ENCODE data around the gene CCL27. TPM values are rescaled to one million over a fixed set of nuclear protein-coding genes. Genes with fewer than 3 reads are reported as not detected.

CCL27 gene
- total RNA-seq, 1 experiment from 2014 or later = 0.68 TPM

GRCh38 chr9:34653151-34654072, 9.0 kb downstream of the CCL27 start:
- Mint-ChIP-seq H3K4me3 (peak overlapping the region; percentile 1; the same call in 1 of the 2 replicates), H3K27ac (peak overlapping the region; percentile 15; the same call in 1 of the 2 replicates), H3K4me1 (peaks cover 29% of the 10 kb centered on the region), H3K36me3 (peaks cover 12% of the 10 kb centered on the region), H3K9me3 (no peaks in the 10 kb centered on the region), H3K27me3 (ENCODE audit: low read depth) (no peaks in the 10 kb centered on the region; the same call in 1 of the 2 replicates)
- TF ChIP-seq, protein P1, sequence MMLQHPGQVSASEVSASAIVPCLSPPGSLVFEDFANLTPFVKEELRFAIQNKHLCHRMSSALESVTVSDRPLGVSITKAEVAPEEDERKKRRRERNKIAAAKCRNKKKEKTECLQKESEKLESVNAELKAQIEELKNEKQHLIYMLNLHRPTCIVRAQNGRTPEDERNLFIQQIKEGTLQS (CRISPR knock-in tag; conservative IDR thresholded peaks at IDR 0.05) = no peak
- TF ChIP-seq, protein P2, sequence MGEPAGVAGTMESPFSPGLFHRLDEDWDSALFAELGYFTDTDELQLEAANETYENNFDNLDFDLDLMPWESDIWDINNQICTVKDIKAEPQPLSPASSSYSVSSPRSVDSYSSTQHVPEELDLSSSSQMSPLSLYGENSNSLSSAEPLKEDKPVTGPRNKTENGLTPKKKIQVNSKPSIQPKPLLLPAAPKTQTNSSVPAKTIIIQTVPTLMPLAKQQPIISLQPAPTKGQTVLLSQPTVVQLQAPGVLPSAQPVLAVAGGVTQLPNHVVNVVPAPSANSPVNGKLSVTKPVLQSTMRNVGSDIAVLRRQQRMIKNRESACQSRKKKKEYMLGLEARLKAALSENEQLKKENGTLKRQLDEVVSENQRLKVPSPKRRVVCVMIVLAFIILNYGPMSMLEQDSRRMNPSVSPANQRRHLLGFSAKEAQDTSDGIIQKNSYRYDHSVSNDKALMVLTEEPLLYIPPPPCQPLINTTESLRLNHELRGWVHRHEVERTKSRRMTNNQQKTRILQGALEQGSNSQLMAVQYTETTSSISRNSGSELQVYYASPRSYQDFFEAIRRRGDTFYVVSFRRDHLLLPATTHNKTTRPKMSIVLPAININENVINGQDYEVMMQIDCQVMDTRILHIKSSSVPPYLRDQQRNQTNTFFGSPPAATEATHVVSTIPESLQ (CRISPR knock-in tag; IDR thresholded peaks at IDR 0.05) = no peak
- TF ChIP-seq TCF7 (CRISPR knock-in tag; IDR thresholded peaks at IDR 0.05; ENCODE audit: low read depth) = no peak
- no peak for TF ChIP-seq NR3C1 (CRISPR knock-in tag; conservative IDR thresholded peaks at IDR 0.05; ENCODE audit: low read depth)
- no peak for TF ChIP-seq E2F5 (CRISPR knock-in tag; IDR thresholded peaks at IDR 0.05)
- TF ChIP-seq, protein P3, sequence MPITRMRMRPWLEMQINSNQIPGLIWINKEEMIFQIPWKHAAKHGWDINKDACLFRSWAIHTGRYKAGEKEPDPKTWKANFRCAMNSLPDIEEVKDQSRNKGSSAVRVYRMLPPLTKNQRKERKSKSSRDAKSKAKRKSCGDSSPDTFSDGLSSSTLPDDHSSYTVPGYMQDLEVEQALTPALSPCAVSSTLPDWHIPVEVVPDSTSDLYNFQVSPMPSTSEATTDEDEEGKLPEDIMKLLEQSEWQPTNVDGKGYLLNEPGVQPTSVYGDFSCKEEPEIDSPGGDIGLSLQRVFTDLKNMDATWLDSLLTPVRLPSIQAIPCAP (CRISPR knock-in tag; IDR thresholded peaks at IDR 0.05) = no peak
- no peak for TF ChIP-seq FOXK1 (CRISPR knock-in tag; IDR thresholded peaks at IDR 0.05)
- TF ChIP-seq SMAD3 (CRISPR knock-in tag; IDR thresholded peaks at IDR 0.05; ENCODE audit: borderline replicate concordance) = no peak
- ATAC-seq = peak; percentile 6
- ChIA-PET CTCF (interaction anchor here (0.8 to 4.2 kb wide), 3 partner anchors 11 to 49 kb away, joined by 3 to 31 read pairs (median 5); no protein-coding TSS in a partner anchor), POLR2A (interaction anchor here (0.5 kb wide), 1 partner anchor 105 kb away, joined by 3 read pairs; no protein-coding TSS in a partner anchor)
- no peak for DNase-seq (ENCODE audit: low spot score)

DNA sequence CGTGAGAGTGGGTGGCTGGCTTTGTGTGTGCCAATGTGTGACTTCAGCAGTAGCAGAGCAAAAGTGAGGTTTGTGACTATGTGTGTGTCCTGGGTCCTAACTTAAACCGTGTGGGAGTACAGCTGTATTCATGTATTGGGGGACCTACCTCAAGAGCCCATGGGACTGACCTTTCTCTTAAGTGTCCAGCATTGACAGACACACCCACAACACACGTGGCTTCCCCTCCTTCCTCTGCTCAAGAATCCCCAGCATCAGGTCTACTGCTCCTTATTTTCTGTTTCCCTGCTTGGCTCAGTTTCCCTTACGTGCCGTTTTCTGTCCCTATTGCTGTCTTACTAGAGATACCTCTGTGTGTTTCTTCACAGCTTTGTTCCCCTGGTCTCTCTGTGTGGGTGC, 9.9 kb downstream of the CCL27 start:
- POLR2A ChIA-PET = interaction anchor here (1.3 kb wide), 1 partner anchor 50 kb away, joined by 3 read pairs; no protein-coding TSS in a partner anchor
- CTCF ChIA-PET = interaction anchor here (1.4 to 4.2 kb wide), 2 partner anchors 12 to 39 kb away, joined by 4 to 31 read pairs; no protein-coding TSS in a partner anchor

GRCh38 chr9:34651876-34652601, 10.4 kb downstream of the CCL27 start, which contains the start of gene IL11RA:
Gene IL11RA, plus strand, starts transcription at chr9:34652185. Its CDS starts 3,033 bp downstream, at chr9:34655218.
- no peaks in the 10 kb centered on the region for H3K9me3 Mint-ChIP-seq
- peak within 1 kb of the TSS; percentile 81 for H3K4me3 Mint-ChIP-seq
- peaks cover 18% of the 10 kb centered on the region for H3K36me3 Mint-ChIP-seq
- ChIA-PET CTCF (interaction anchor here (0.6 to 4.2 kb wide), 7 partner anchors 12 to 717 kb away, joined by 3 to 31 read pairs (median 4); partner anchors contain the start of gene SIGMAR1), POLR2A (interaction anchor here (0.9 to 1.3 kb wide), 2 partner anchors 15 to 50 kb away, joined by 3 to 5 read pairs; partner anchors contain the start of gene SIGMAR1)
- peaks cover 37% of the 10 kb centered on the region for H3K4me1 Mint-ChIP-seq
- H3K27me3 Mint-ChIP-seq (ENCODE audit: low read depth) = no peaks in the 10 kb centered on the region
- ATAC-seq (peak; percentile 94), DNase-seq (ENCODE audit: low spot score) (peak; percentile 94)
- H3K27ac Mint-ChIP-seq = peak within 1 kb of the TSS; percentile 94
- no peak for TF ChIP-seq HMGA2 (CRISPR knock-in tag; IDR thresholded peaks at IDR 0.05)
- TF ChIP-seq NFE2L1 (CRISPR knock-in tag; IDR thresholded peaks at IDR 0.05) = no peak
- TF ChIP-seq, protein P4, sequence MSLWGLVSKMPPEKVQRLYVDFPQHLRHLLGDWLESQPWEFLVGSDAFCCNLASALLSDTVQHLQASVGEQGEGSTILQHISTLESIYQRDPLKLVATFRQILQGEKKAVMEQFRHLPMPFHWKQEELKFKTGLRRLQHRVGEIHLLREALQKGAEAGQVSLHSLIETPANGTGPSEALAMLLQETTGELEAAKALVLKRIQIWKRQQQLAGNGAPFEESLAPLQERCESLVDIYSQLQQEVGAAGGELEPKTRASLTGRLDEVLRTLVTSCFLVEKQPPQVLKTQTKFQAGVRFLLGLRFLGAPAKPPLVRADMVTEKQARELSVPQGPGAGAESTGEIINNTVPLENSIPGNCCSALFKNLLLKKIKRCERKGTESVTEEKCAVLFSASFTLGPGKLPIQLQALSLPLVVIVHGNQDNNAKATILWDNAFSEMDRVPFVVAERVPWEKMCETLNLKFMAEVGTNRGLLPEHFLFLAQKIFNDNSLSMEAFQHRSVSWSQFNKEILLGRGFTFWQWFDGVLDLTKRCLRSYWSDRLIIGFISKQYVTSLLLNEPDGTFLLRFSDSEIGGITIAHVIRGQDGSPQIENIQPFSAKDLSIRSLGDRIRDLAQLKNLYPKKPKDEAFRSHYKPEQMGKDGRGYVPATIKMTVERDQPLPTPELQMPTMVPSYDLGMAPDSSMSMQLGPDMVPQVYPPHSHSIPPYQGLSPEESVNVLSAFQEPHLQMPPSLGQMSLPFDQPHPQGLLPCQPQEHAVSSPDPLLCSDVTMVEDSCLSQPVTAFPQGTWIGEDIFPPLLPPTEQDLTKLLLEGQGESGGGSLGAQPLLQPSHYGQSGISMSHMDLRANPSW (CRISPR knock-in tag; conservative IDR thresholded peaks at IDR 0.05; ENCODE audit: low read depth) = no peak
- no peak for TF ChIP-seq E2F5 (CRISPR knock-in tag; IDR thresholded peaks at IDR 0.05)
- 0 out of 2 replicates have a peak, but pooled peaks have one; percentile 24 for TF ChIP-seq FOXK1 (CRISPR knock-in tag; IDR thresholded peaks at IDR 0.05)
- TF ChIP-seq NR2C2 (CRISPR knock-in tag; IDR thresholded peaks at IDR 0.05) = no peak
- no peak for TF ChIP-seq MAX (CRISPR knock-in tag; IDR thresholded peaks at IDR 0.05)
- no peak for TF ChIP-seq ZNF317 (CRISPR knock-in tag; IDR thresholded peaks at IDR 0.05; ENCODE audit: borderline replicate concordance, low read depth)

More for the DNA sequence above, 9.9 kb downstream of the CCL27 start:
- ATAC-seq = no peak
- no peaks in the 10 kb centered on the region for H3K9me3 Mint-ChIP-seq
- no peak for DNase-seq (ENCODE audit: low spot score)
- peaks cover 32% of the 10 kb centered on the region for H3K4me1 Mint-ChIP-seq
- H3K4me3 Mint-ChIP-seq = peak overlapping the region; percentile 81
- peak overlapping the region; percentile 47; the same call in 1 of the 2 replicates for H3K27ac Mint-ChIP-seq
- peaks cover 18% of the 10 kb centered on the region for H3K36me3 Mint-ChIP-seq
- no peaks in the 10 kb centered on the region; the same call in 1 of the 2 replicates for H3K27me3 Mint-ChIP-seq (ENCODE audit: low read depth)
- TF ChIP-seq FOXP1 (CRISPR knock-in tag; IDR thresholded peaks at IDR 0.05; ENCODE audit: borderline replicate concordance) (no peak), JUN (CRISPR knock-in tag; IDR thresholded peaks at IDR 0.05) (no peak), RELA (CRISPR knock-in tag; IDR thresholded peaks at IDR 0.05; ENCODE audit: borderline replicate concordance) (no peak), CREM (CRISPR knock-in tag; IDR thresholded peaks at IDR 0.05) (no peak)
- TF ChIP-seq, protein P5, sequence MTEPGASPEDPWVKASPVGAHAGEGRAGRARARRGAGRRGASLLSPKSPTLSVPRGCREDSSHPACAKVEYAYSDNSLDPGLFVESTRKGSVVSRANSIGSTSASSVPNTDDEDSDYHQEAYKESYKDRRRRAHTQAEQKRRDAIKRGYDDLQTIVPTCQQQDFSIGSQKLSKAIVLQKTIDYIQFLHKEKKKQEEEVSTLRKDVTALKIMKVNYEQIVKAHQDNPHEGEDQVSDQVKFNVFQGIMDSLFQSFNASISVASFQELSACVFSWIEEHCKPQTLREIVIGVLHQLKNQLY (CRISPR knock-in tag; IDR thresholded peaks at IDR 0.05) = no peak
